ENCODE results near the gene ETV6.

The ETV6 gene

GRCh38 chr12:11774821-11775220 lies 125.3 kb downstream of the ETV6 start:
- DNase-seq (ENCODE audit: low read depth in 2 of 2) = no peak

DNA sequence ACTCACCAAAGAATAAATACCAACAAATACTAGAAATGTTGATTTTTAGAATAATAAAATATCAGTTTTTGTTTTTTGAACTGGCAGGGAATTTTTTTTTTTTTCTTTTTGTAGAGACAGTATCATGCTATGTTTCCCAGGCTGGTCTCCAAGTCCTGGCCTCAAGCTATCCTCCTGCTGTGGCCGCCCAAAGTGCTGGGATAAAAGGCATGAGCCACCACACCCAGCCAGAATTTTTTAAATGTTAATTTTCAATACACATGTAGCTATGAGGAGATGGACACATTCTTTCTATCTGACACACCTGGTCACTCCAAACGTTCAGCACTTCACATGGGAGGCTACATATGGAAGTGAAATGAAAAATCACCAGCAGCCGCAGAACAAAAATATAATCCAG lies 126.8 kb downstream of the ETV6 start:
- no peak for DNase-seq (ENCODE audit: low read depth in 2 of 2)

- DNase-seq (ENCODE audit: low read depth in 2 of 2) = no peak
Measured at GRCh38 chr12:11777451-11777850, 128.0 kb downstream of the ETV6 start.

- no peak for DNase-seq (ENCODE audit: low read depth in 2 of 2)
Measured at GRCh38 chr12:11777962-11778361, 128.5 kb downstream of the ETV6 start.

GRCh38 chr12:11778713-11779685 lies 129.5 kb downstream of the ETV6 start:
- DNase-seq (ENCODE audit: low read depth in 2 of 2) = no peak

DNA sequence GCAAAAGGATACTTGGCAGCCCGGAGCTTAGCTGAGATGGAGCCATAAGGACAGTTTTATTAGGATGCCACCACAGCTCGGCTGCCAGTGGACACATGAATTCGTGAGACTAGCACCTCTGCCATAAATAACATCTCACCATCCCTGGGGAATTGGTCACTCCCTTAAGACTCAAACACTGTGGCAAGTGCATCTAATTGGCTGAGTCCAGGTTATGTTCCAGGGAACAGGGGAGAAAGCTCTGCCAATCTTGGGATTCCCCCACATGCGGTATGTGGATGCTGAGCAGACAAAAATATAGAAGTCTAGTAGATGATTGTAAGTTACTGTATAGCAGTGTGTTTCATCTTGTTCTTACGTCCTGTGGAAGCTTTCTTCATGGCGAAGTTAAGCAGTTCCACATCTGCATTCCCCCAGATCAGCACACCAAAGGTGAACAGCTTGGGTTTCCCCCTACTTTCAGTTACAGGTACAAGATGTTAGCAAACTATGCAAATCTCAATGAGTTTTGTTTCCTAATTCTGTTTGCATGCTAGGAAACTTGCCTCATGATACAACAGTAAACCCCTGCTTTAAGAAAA lies 131.1 kb downstream of the ETV6 start:
- DNase-seq (ENCODE audit: low read depth in 2 of 2) = no peak

DNA sequence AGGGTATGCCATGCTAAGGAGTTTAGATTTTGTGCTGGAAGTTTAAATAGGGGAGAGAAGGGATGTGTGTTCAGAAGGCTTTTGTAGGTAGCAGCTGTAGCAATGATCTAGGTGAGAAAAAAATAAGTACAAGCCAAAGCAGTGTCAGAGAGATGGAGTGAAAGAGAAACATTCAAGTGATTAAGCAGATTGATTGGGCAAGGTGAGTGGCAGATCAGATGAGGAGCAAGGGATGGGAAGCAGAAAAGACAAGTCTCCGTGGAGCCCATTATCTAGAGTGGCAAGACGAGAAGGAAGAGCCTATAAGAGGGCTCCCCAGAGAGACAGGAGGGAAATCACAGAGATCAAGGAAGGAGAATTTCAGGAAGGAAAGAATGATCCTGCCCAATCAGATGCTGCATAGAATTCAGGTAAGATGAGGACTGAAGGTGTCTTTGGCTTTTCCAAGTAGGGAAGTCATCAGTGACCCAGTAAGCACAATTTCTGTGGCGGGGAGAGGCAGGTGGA lies 133.5 kb downstream of the ETV6 start:
- no peak for DNase-seq (ENCODE audit: low read depth in 2 of 2)

DNA sequence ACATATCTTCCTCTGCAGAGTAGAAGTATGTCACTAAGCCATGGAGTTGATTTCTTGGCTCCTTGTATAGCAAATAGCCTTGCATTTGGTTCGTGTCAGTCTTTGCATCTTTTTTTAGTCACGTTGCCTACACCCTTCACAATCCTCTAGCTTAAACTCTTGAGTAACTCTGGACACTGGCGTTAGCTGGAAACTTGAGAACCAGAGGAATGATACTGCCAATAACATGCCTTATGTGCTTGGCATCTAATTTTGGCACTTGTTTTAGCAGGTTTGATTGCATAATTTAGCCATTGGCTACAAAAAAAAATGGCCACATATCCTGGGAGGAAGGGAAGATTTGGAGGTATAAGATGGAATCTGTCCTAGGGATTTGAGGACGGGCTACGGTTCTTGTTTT lies 136.2 kb downstream of the ETV6 start:
- no peak for DNase-seq (ENCODE audit: low read depth in 2 of 2)

DNA sequence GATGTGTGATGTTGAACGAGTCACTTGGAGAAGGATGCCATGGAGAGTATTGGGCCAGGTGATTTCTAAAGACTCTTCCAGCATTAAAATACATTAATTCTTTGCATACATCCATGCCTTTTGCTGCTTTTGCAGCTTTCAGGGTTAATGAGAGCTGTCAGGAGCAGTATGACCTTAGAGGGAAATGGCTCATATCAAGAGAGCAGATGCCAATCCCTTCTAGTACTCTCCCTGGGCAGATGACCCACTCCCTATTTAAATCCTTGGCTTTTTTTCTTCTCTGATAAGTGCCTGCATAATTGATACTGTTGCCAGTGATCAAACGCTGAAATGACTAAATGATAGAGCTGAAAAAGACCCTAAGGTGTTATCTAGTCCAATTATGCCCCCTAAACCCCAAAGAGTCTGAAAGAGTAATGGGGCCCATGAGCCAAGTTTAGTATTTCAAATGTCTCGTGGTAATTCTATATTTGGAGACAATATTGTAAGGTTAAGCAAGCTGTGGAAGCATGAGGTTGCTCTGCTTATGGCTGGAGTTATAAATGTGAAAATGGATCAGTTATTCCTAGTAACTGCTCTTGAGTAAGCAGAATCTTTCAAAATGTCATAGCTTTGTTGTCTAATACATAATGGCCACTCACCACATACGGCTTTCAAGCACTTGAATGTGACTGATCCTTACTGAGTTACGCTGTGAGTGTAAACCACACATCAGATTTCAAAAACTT lies 137.3 kb downstream of the ETV6 start:
- DNase-seq (ENCODE audit: low read depth in 2 of 2) = no peak

DNA sequence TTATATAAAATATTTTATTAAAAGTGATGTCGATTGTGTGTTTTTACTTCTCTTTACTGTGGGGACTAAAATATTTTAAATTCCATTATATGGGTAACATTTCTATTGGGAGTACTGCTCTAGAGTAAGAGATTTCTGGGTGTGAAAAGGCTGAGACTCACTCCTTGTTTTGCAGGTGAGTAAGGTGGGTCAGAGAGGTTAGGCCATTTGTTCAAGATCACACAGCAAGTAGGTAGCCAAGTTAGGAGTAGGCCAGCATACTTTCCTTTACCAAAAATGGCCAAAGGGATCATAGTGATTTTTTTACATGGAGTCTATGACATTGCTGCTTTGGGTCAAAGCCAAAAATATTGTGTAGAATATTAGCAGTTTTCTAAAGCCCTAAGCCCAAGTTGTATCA lies 138.0 kb downstream of the ETV6 start:
- no peak for DNase-seq (ENCODE audit: low read depth in 2 of 2)

DNA sequence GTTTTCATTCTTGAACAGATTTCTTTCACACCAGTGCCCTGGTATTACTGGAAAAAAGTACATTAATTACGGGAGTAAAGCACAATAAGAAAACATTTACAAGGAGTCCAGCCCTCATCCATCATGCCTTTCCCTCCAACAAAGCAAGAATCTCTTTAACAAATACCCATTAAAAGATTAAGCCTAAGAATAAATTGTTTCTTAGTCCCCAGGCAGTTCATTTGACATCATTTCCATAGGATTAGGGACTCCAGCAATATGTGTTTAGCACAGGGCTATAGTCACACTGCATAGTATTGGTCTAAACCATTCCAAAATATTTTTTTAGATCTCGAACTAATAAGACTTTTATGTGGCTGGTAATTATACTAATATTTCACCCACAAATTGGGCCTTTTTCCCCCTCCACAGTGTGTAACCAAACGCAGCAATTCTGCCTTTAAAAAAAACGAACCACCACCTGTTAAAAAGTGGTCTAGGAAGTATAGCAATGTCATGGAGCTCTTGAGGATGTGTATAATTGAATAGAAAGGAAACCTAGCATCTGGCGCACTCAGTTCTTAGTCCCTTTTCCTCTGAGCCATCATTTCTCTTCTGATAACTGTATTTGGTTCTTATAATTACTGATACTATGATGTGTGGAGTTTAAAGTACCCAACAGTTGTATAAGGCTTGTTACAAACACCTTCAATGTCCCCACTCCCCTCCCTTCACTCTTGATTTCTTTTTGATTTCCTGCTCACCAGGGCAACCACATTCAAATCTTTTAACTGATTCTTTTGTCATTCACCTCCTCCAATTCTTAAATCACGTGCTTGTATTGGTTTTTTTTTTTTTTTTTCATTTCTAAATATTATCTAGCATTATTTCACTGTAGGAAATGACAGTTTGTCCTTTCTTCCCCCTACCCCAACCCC lies 138.7 kb downstream of the ETV6 start:
- no peak for DNase-seq (ENCODE audit: low read depth in 2 of 2)

GRCh38 chr12:11793921-11794710 lies 144.6 kb downstream of the ETV6 start:
- no peak for DNase-seq (ENCODE audit: low read depth in 2 of 2)

GRCh38 chr12:11794751-11795150 lies 145.3 kb downstream of the ETV6 start:
- no peak for DNase-seq (ENCODE audit: low read depth in 2 of 2)

DNA sequence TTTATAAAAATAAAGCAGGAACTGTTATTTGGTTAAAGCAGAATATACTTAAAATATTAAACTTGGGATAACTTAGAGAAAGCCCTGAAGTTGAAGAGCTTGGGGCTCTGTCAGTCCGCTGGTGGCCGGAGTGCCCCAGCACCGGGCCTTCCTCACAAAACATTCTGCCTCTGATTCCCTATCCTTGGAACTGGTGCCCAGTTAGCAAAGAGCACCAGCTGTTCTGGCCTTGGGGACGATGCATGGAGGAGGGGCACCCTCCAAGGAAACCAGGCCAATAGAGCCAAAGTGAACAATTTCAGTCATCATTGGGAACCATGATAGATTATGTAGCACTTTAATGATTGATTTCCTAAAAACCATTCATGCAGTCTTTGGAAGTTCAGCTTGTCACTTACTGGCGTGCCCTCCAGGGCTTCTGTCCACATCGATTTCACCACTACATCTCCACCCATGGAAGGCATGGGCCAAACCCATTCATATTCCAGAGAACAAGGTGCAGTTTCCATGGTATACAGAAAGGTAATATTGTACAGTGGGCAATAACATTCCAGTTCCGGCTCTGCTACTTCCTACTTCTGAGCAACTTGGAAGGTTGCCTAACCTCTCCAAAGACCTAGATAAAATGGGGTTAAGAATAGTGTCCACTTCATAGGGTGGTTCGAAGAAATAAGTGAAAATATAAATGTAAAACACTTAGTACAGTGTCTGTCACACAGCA lies 145.9 kb downstream of the ETV6 start:
- no peak for DNase-seq (ENCODE audit: low read depth in 2 of 2)

- no peak for DNase-seq (ENCODE audit: low read depth in 2 of 2)
Measured at GRCh38 chr12:11795913-11796459, 146.5 kb downstream of the ETV6 start.

DNA sequence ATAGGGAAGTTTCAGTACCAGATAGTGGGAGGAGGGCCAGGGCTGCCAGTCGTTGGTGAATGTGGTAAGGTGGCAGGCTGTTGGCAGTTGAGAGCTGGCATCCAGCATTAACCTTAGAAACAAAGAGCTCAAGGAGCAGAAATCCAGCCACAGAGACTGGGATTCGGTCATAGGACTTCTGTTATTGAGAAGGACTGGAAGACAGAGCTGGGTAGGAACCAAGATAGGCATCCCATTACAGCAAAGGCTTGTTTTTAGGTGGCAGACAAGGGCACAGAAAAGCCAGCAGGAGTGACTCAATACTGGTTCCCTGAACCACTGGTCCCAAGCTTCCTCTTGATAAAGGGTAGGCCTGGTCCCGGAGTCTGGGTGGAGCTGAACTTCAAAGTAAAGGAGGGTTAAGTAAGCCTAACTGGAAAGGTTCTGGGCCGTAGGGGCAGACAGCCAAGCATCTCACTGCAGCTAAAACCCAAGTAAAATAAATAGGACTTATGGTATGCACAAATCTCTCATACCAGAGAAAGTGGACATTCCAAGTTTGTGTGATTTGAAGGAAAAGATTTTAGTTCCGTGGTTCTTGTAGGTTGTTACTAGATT lies 147.9 kb downstream of the ETV6 start:
- no peak for DNase-seq (ENCODE audit: low read depth in 2 of 2)

GRCh38 chr12:11798006-11798708 lies 148.7 kb downstream of the ETV6 start:
- no peak for DNase-seq (ENCODE audit: low read depth in 2 of 2)

DNA sequence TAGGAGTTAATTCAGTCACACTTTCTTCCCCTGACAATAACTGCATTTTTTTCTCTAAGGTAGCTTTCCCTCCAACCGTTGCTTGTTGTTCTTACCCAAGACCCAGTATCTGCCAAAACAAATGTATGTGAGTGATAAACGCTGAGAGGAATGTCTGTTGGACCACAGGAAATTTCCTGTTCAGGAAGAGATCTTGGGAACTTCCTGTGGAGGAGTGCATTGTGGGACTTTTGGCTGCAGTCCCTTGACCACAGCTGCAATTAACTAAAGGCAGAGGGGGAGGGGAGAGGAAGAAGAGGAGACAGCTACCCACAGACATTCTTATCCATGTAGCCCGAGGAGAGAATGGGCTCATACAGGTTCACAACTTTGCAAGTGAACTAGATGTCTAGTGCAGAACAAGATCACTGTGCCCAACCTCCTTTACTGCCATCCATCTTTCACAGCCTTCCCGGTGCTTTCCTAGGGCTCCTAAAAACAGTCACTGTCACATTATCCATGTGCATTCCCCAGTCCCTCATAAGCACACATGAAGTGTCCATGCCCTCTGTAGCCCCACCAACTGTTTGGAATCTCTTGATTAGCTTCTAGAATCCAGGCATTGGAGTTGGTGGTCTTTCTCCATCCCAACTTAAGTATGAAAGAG lies 149.5 kb downstream of the ETV6 start:
- DNase-seq (ENCODE audit: low read depth in 2 of 2) = no peak

Measured in stimulated activated CD8-positive, alpha-beta memory T cell treated with anti-CD3 and anti-CD28 coated beads, Interleukin-2, amount 100 ng/mL, for 1 hour (primary cell).